Putamen (tissue), 1 donor: ENCODE data around the gene ZNF610.
"Not testable (repeated sequence)": the region's sequence is repeated elsewhere in the genome, so short reads cannot be mapped to it uniquely, and the experiment has no call there.

Experiments used
- DNase-seq: peaks from one replicate; pipeline ENCODE4 v3.0.0-alpha.2; 2016; ENCODE audit warnings: low spot score

The ZNF610 gene

GRCh38 chr19:52336117-52336790 is at the start of gene ZNF610:
TSS of gene ZNF610 (plus strand) at chr19:52336243. CDS start at chr19:52349173, 12,930 bp downstream.
- peak; percentile 90 for DNase-seq

- no peak for DNase-seq
These were observed 49.8 kb upstream of the ZNF610 start for GRCh38 chr19:52286256-52286655.

GRCh38 chr19:52291781-52292180 is 44.3 kb upstream of the ZNF610 start:
- no peak for DNase-seq

GRCh38 chr19:52292946-52293345 is 43.1 kb upstream of the ZNF610 start:
- DNase-seq: not testable (repeated sequence)

- peak; percentile 1 for DNase-seq
These were observed 39.7 kb upstream of the ZNF610 start for GRCh38 chr19:52296400-52296772.

GRCh38 chr19:52296773-52297600 is 39.1 kb upstream of the ZNF610 start, which contains the start of gene ZNF480:
TSS of gene ZNF480 (plus strand) at chr19:52297169. CDS start at chr19:52300413, 3,244 bp downstream.
- DNase-seq: peak; percentile 82

- DNase-seq: no peak
These were observed 38.3 kb upstream of the ZNF610 start for GRCh38 chr19:52297601-52298364.

GRCh38 chr19:52307275-52307674 is 28.8 kb upstream of the ZNF610 start:
- no peak for DNase-seq

- DNase-seq: no peak
These were observed 13.6 kb upstream of the ZNF610 start for GRCh38 chr19:52322429-52322828.

GRCh38 chr19:52331757-52332156 is 4.3 kb upstream of the ZNF610 start:
- no peak for DNase-seq

- no peak for DNase-seq
These were observed 301 bp upstream of the ZNF610 start for GRCh38 chr19:52335768-52336116.

- no peak for DNase-seq
These were observed 843 bp downstream of the ZNF610 start for GRCh38 chr19:52336791-52337381.

- DNase-seq: not testable (repeated sequence)
These were observed 3.0 kb downstream of the ZNF610 start for GRCh38 chr19:52339022-52339421.

GRCh38 chr19:52343548-52343947 is 7.5 kb downstream of the ZNF610 start:
- DNase-seq: peak; percentile 15

GRCh38 chr19:52345162-52345561 is 9.1 kb downstream of the ZNF610 start:
- no peak for DNase-seq

- DNase-seq: no peak
These were observed 15.5 kb downstream of the ZNF610 start for GRCh38 chr19:52351512-52351911.

GRCh38 chr19:52366414-52366824 is 30.4 kb downstream of the ZNF610 start:
- DNase-seq: no peak

GRCh38 chr19:52369559-52370340 is 33.7 kb downstream of the ZNF610 start, which contains the start of gene ZNF880:
TSS of gene ZNF880 (plus strand) at chr19:52369923. CDS start at chr19:52369966, 43 bp downstream.
- DNase-seq: peak; percentile 93

GRCh38 chr19:52370341-52370710 is 34.3 kb downstream of the ZNF610 start:
- DNase-seq: no peak

- no peak for DNase-seq
These were observed 55.1 kb downstream of the ZNF610 start for GRCh38 chr19:52391135-52391534.
